Heart left ventricle (tissue), 16 donors: ENCODE measurements around the gene HLA-DPB1. TPM values are rescaled to one million over a fixed set of nuclear protein-coding genes. Genes with fewer than 3 reads are reported as not detected.

Source experiments
- ATAC-seq, 4 donors: fragments of 200-7000 bp; cut with Tn5 transposase; one replicate each; pipeline ENCODE4 v1.9.1; 2020 to 2022; ENCODE audit warnings: moderate library complexity in 4 of 4, mild to moderate bottlenecking in 3 of 4, moderate number of reproducible peaks in 1 of 4
- DNase-seq, 5 donors: peaks; one replicate each; pipeline ENCODE4 v3.0.0-alpha.2; 2020
- H3K27ac ChIP-seq, 12 donors: fragments of 200-600 bp; sonication (generic) in 4 of 12; one replicate each; pipeline versions ENCODE4 v1.5.0 to v1.8.0; 2016 to 2022; ENCODE audit warnings: mild to moderate bottlenecking in 2 of 12
- H3K27me3 ChIP-seq, 9 donors: fragments of 200-600 bp; sonication (generic) in 2 of 9; one replicate each; pipeline versions ENCODE4 v1.5.1 to v1.8.0; 2016 to 2022; ENCODE audit warnings: mild to moderate bottlenecking in 3 of 9
- H3K36me3 ChIP-seq, 9 donors: fragments of 200-600 bp; sonication (generic) in 2 of 9; one replicate each; pipeline versions ENCODE4 v1.5.0 to v1.8.0; 2018 to 2022; ENCODE audit warnings: mild to moderate bottlenecking in 2 of 9
- H3K4me1 ChIP-seq, 12 donors: fragments of 200-600 bp; sonication (generic) in 4 of 12; one replicate each; pipeline versions ENCODE4 v1.5.0 to v1.8.0; 2016 to 2022; ENCODE audit warnings: mild to moderate bottlenecking in 3 of 12
- H3K4me3 ChIP-seq, 12 donors: fragments of 200-600 bp; sonication (generic) in 4 of 12; one replicate each; pipeline versions ENCODE4 v1.5.0 to v1.8.0; 2017 to 2022; ENCODE audit warnings: mild to moderate bottlenecking in 9 of 12, moderate library complexity in 4 of 12
- H3K9me3 ChIP-seq, 12 donors: fragments of 200-600 bp; sonication (generic) in 4 of 12; one replicate each; pipeline versions ENCODE4 v1.5.0 to v1.8.0; 2016 to 2022; ENCODE audit warnings: mild to moderate bottlenecking in 1 of 12
- POLR2A ChIP-seq, 2 donors: fragments of 450-650 bp; IDR thresholded peaks; one replicate each; pipeline ENCODE4 v1.6.1; 2017; ENCODE audit warnings: antibody characterized with exemption in 2 of 2, mild to moderate bottlenecking in 2 of 2, moderate library complexity in 2 of 2
- WGBS, 4 donors: extraction: QIAGEN DNeasy Blood & Tissue Kit in 2 of 4; methylation state at CpG; one replicate each; pipeline versions ENCODE4 v1.1.5 to v1.1.7; 2013 to 2018; 5-methylcytosine and 5-hydroxymethylcytosine counted together
- intact Hi-C, 10 donors: fragments of 100-400 bp; cut with DNase I; formaldehyde crosslinking; loops; one replicate each; pipeline versions ENCODE4 v1.11.1 to v1.14.2; 2022
- polyA plus RNA-seq, 2 donors: library from polyadenylated mRNA; stranded (reverse); fragments of 200-250 nt; gene quantifications; one replicate each; pipeline ENCODE4 v1.2.3, GENCODE V29; 2013
- total RNA-seq, 9 donors: library from RNA; depleted of rRNA in 2 of 9; stranded (reverse); fragments of >200 nt in 2 of 9; fragmentation: NEBNext Ultra II Directional in 3 of 9; extraction: Animal tissue kit (Norgen Biotek cat#: 25700) in 3 of 9; gene quantifications; one replicate each; pipeline versions ENCODE4 v1.1.0 to v1.2.4, GENCODE V29; 2016 to 2023
- TF ChIP-seq, protein P1 (sequence below), 12 donors: fragments of 200-600 bp; sonication (generic) in 4 of 12; IDR thresholded peaks; one replicate each; pipeline versions ENCODE4 v1.5.0 to v1.8.0; 2018 to 2022; ENCODE audit warnings: antibody characterized with exemption in 12 of 12, mild to moderate bottlenecking in 5 of 12
- donor health status: ischemic (EF 13 %, LVEDD 7.1; RV severe dilation, severe dysfunction).
- donor health status: healthy with polysubstance abuse.
- donor health status: DM: no; HTN: yes; CAD: no.
- donor health status: DM: no; HTN: no; CAD: no.
- donor health status: ischemic (EF 25% LVEDD 6.9; RV normal size, moderate dysfunction).
- donor health status: ischemic (EF 25% LVEDD 5.7; RV mildly dilated, moderate dysfunction).
- donor health status: healthy.
- donor health status: DM: yes; HTN: yes; CAD: no.
- donor health status: ischemic (EF 35%, LVEDD 5.7; RV mildly dilated, moderate dysfunction).
- donor health status: nonischemic (EF 11% LVEDD 7.7; RV severe dilation, severe dysfunction).
- donor health status: DM: yes; HTN: yes; CAD: no.
- donor health status: PGD.
- donor health status: ischemic (EF 29% LVEDD 5.4; RV normal size, mild dysfunction).
- donor health status: nonischemic (EF 23%, LVEDD 6.1; RV moderate dilation, normal function).

HLA-DPB1 gene
- total and polyA plus RNA-seq, 11 donors: 16.6 to 346 (median 30.6) TPM

DNA sequence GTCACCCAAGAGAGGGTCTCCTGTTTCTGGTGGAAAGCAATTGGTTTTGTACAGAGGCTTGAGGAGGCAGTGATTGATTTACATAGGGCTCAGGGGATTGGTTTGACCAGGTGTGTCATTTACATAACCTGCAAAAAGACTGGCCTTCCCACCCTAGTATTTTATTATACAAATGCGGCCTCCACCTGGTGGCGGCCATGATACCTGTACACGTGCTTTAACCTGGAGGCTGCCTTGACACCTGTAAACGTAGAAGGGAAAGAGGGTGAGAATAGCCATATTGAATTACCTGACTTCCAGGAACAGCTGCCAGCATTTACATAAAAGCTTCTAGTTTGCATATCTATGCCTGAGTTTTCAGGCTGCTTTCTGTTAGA lies 48.7 kb downstream of the HLA-DPB1 start:
- Histone ChIP-seq H3K4me3 (no peak overlapping the region), H3K36me3 (no peaks in the 10 kb centered on the region), H3K27ac (no peak overlapping the region), H3K4me1 (no peaks in the 10 kb centered on the region), H3K27me3 (peaks cover 0 to 16% (median 0%) of the 10 kb centered on the region in 9 donors), H3K9me3 (peaks cover 0 to 14% (median 3%) of the 10 kb centered on the region in 12 donors)
- WGBS, 4 donors: 80 to 90% (median 85%) methylated on average over 4 of the region's 4 CpGs
- intact Hi-C loops: no loop called here
- TF ChIP-seq, protein P1, sequence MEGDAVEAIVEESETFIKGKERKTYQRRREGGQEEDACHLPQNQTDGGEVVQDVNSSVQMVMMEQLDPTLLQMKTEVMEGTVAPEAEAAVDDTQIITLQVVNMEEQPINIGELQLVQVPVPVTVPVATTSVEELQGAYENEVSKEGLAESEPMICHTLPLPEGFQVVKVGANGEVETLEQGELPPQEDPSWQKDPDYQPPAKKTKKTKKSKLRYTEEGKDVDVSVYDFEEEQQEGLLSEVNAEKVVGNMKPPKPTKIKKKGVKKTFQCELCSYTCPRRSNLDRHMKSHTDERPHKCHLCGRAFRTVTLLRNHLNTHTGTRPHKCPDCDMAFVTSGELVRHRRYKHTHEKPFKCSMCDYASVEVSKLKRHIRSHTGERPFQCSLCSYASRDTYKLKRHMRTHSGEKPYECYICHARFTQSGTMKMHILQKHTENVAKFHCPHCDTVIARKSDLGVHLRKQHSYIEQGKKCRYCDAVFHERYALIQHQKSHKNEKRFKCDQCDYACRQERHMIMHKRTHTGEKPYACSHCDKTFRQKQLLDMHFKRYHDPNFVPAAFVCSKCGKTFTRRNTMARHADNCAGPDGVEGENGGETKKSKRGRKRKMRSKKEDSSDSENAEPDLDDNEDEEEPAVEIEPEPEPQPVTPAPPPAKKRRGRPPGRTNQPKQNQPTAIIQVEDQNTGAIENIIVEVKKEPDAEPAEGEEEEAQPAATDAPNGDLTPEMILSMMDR (IDR thresholded peaks at IDR 0.05): no peak
- no peak for TF ChIP-seq POLR2A (IDR thresholded peaks at IDR 0.05)
- ATAC-seq (no peak), DNase-seq (no peak)

DNA sequence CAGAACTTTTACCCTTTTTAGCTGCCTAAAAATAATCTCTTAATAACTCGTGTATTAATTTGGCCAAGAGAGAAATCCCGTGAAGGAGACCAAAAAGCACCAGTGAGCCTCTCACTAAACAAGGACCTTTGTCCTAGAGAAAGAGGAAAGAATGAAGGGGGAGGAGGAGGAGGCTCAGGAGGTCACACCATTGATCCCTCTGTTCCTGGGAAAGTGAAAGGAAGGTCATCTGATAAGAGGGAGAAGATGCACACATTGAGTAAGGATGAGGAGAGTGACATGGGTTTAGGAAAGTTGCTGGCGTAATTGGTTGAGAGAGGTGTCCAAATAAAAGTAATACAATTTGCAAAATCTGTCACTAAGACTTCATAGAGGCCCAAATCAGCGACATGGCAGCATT lies 49.2 kb downstream of the HLA-DPB1 start:
- H3K9me3 ChIP-seq: peaks cover 0 to 14% (median 3%) of the 10 kb centered on the region in 12 donors
- H3K27ac ChIP-seq: no peak overlapping the region
- intact Hi-C loops: no loop called here
- no peaks in the 10 kb centered on the region for H3K4me1 ChIP-seq
- DNase-seq: no peak
- TF ChIP-seq POLR2A (IDR thresholded peaks at IDR 0.05): no peak
- TF ChIP-seq, protein P1 (IDR thresholded peaks at IDR 0.05): no peak
- H3K36me3 ChIP-seq: no peaks in the 10 kb centered on the region
- H3K27me3 ChIP-seq: peaks cover 0 to 16% (median 0%) of the 10 kb centered on the region in 9 donors
- no peak for ATAC-seq
- H3K4me3 ChIP-seq: no peak overlapping the region
- WGBS, 4 donors: 73 to 80% (median 79%) methylated on average over 4 of the region's 4 CpGs

DNA sequence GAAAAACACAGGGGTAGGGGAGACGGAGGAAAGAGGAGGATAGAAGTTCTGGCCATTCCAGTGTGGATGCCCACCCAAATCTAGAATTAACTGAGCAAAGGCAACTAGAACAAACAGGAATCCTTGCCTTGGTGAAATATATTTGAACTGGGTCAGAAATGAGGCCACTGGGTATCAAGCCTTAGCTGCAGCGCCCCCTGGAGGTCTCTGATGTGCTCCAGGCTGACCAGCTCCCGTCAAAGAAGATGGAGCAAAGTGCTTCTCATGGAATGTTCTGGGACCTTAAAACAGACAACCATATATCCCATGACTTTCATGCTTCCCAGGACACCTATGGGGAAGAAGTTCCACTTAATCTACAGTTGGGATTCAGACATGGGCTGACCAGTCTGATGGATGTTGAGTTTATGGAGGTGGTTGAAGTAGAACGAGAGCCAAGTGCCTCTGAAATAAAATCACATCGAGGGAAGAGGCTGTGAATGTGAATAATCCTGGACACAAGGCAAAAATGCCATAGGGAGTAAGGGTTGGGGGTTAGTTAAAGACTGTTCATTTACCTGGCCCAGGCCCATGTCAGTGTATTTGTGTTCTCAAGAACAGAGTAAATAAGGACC lies 50.4 kb downstream of the HLA-DPB1 start:
- ATAC-seq: peak in 2 of 4 donors; percentile 34 to 63
- no peaks in the 10 kb centered on the region for H3K4me1 ChIP-seq
- H3K36me3 ChIP-seq: no peaks in the 10 kb centered on the region
- peak; percentile 47 to 88 (median 67) for DNase-seq
- H3K4me3 ChIP-seq: no peak overlapping the region
- 44 to 65% (median 53%) methylated on average over 5 of the region's 5 CpGs for WGBS, 4 donors
- intact Hi-C loops: no loop called here
- TF ChIP-seq, protein P1 (IDR thresholded peaks at IDR 0.05): peak; percentile 46 to 79 (median 66)
- TF ChIP-seq POLR2A (IDR thresholded peaks at IDR 0.05): no peak
- peaks cover 0 to 14% (median 3%) of the 10 kb centered on the region in 12 donors for H3K9me3 ChIP-seq
- peaks cover 0 to 20% (median 0%) of the 10 kb centered on the region in 9 donors for H3K27me3 ChIP-seq
- H3K27ac ChIP-seq: no peak overlapping the region

DNA sequence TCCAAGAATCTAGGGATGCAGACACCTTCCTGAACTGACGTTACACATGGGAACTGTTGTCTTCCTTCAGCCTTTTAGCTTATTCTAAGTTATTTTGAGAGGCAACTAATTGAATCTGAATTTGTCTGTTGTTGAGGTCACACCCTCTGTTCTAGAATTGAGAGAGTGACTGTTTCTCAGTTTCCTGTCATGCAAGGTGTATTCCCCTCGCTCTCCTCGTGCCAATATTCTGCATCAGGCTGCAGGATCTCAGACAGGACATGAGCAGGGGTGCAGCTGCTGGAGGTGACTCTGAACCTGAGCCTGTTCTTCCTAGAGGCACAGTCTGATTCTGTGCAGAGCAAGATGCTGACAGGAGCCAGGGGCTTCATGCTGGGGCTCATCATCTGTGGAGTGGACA lies 52.5 kb downstream of the HLA-DPB1 start:
- no peak for ATAC-seq
- Histone ChIP-seq H3K27me3 (peaks cover 0 to 20% (median 0%) of the 10 kb centered on the region in 9 donors), H3K27ac (no peak overlapping the region), H3K4me1 (no peaks in the 10 kb centered on the region), H3K36me3 (no peaks in the 10 kb centered on the region), H3K9me3 (peaks cover 0 to 12% (median 3%) of the 10 kb centered on the region in 12 donors), H3K4me3 (no peak overlapping the region)
- whole genome bisulfite sequencing, 4 donors: 61 to 77% (median 69%) methylated on average over 3 of the region's 3 CpGs
- TF ChIP-seq POLR2A (IDR thresholded peaks at IDR 0.05): no peak
- intact Hi-C loops: no loop called here
- DNase-seq: no peak
